ENCODE measurements around the gene HEY2. TPM values are rescaled to one million over a fixed set of nuclear protein-coding genes. Genes with fewer than 3 reads are reported as not detected.

HEY2 gene
- total and polyA plus RNA-seq, 2 donors (not counting 1 experiment from before 2014, with no cell fraction given), result 0.12 TPM; not detected in 1

- H3K9me3 Mint-ChIP-seq (ENCODE audit: insufficient read depth), result no peaks in the 10 kb centered on the region
- Histone ChIP-seq H4K20me1 (ENCODE audit: control insufficient read depth, insufficient read depth, low read length, poor library complexity, severe bottlenecking) (no peaks in the 10 kb centered on the region), H2AFZ (ENCODE audit: insufficient read depth, low read depth, low read length, poor library complexity, severe bottlenecking) (no peak overlapping the region), H3K4me2 (replicated peaks; ENCODE audit: low read depth, low read length, poor library complexity, severe bottlenecking) (no peak overlapping the region), H3K9ac (ENCODE audit: low read length) (no peak overlapping the region), H3K79me2 (ENCODE audit: control insufficient read depth, insufficient read depth, low read length) (peaks cover 49% of the 10 kb centered on the region), H3K9me3 (ENCODE audit: control extremely low read depth in 1 of 3, control insufficient read depth in 2 of 3, insufficient read depth in 1 of 3, low read length in 2 of 3) (no peaks in the 10 kb centered on the region), H3K4me1 (ENCODE audit: control insufficient read depth in 2 of 2, insufficient read depth in 2 of 2, low read length in 2 of 2) (peaks cover 10 to 58% of the 10 kb centered on the region in 2 donors), H3K36me3 (replicated peaks in 1 of 2; ENCODE audit: control extremely low read depth in 1 of 2, control insufficient read depth in 1 of 2, extremely low read depth in 1 of 2, insufficient read depth in 2 of 2, low read length in 1 of 2) (no peaks in the 10 kb centered on the region), H3K27me3 (replicated peaks in 1 of 4; ENCODE audit: control extremely low read depth in 1 of 4, control insufficient read depth in 3 of 4, insufficient read depth in 4 of 4, low read length in 3 of 4) (no peaks in the 10 kb centered on the region), H3K27ac (ENCODE audit: low read length in 2 of 2) (no peak overlapping the region), H3K4me3 (ENCODE audit: control extremely low read depth in 1 of 5, extremely low read depth in 1 of 5, insufficient read depth in 1 of 5, low read depth in 2 of 5, low read length in 4 of 5) (no peak overlapping the region)
- TF ChIP-seq, protein P1, sequence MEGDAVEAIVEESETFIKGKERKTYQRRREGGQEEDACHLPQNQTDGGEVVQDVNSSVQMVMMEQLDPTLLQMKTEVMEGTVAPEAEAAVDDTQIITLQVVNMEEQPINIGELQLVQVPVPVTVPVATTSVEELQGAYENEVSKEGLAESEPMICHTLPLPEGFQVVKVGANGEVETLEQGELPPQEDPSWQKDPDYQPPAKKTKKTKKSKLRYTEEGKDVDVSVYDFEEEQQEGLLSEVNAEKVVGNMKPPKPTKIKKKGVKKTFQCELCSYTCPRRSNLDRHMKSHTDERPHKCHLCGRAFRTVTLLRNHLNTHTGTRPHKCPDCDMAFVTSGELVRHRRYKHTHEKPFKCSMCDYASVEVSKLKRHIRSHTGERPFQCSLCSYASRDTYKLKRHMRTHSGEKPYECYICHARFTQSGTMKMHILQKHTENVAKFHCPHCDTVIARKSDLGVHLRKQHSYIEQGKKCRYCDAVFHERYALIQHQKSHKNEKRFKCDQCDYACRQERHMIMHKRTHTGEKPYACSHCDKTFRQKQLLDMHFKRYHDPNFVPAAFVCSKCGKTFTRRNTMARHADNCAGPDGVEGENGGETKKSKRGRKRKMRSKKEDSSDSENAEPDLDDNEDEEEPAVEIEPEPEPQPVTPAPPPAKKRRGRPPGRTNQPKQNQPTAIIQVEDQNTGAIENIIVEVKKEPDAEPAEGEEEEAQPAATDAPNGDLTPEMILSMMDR (IDR thresholded peaks at IDR 0.05), result no peak
- TF ChIP-seq EZH2 (IDR thresholded peaks at IDR 0.05; ENCODE audit: borderline replicate concordance, insufficient read depth, low read depth, low read length, poor library complexity, severe bottlenecking), result no peak
- H3K27me3 Mint-ChIP-seq, result no peaks in the 10 kb centered on the region
- ATAC-seq (ENCODE audit: low read depth) (no peak), DNase-seq (no peak)
- peak overlapping the region; percentile 3 for H3K4me3 Mint-ChIP-seq
- WGBS (ENCODE audit: insufficient coverage), result 61% methylated on average over 2 of the region's 4 CpGs
- CTCF ChIA-PET, result no interaction called here
- peaks cover 77% of the 10 kb centered on the region for H3K4me1 Mint-ChIP-seq
- intact Hi-C loops (cut with micrococcal nuclease), result no loop called here
- POLR2A ChIA-PET, result no interaction called here
- H3K27ac Mint-ChIP-seq, result no peak overlapping the region
These were observed 58.6 kb downstream of the HEY2 start for GRCh38 chr6:125808060-125808459.

GRCh38 chr6:125808591-125808990 lies 59.2 kb downstream of the HEY2 start:
- TF ChIP-seq, protein P1 (IDR thresholded peaks at IDR 0.05), result no peak
- no peak for TF ChIP-seq EZH2 (IDR thresholded peaks at IDR 0.05; ENCODE audit: borderline replicate concordance, insufficient read depth, low read depth, low read length, poor library complexity, severe bottlenecking)
- Mint-ChIP-seq H3K27ac (no peak overlapping the region), H3K9me3 (ENCODE audit: insufficient read depth) (no peaks in the 10 kb centered on the region), H3K27me3 (no peaks in the 10 kb centered on the region), H3K4me3 (no peak overlapping the region), H3K4me1 (peaks cover 74% of the 10 kb centered on the region)
- Histone ChIP-seq H3K4me2 (replicated peaks; ENCODE audit: low read depth, low read length, poor library complexity, severe bottlenecking) (peak overlapping the region; percentile 4), H3K36me3 (replicated peaks in 1 of 2; ENCODE audit: control extremely low read depth in 1 of 2, control insufficient read depth in 1 of 2, extremely low read depth in 1 of 2, insufficient read depth in 2 of 2, low read length in 1 of 2) (no peaks in the 10 kb centered on the region), H2AFZ (ENCODE audit: insufficient read depth, low read depth, low read length, poor library complexity, severe bottlenecking) (no peak overlapping the region), H3K9ac (ENCODE audit: low read length) (no peak overlapping the region), H3K9me3 (ENCODE audit: control extremely low read depth in 1 of 3, control insufficient read depth in 2 of 3, insufficient read depth in 1 of 3, low read length in 2 of 3) (no peaks in the 10 kb centered on the region), H3K27ac (ENCODE audit: low read length in 2 of 2) (no peak overlapping the region), H3K79me2 (ENCODE audit: control insufficient read depth, insufficient read depth, low read length) (peaks cover 51% of the 10 kb centered on the region), H3K27me3 (replicated peaks in 1 of 4; ENCODE audit: control extremely low read depth in 1 of 4, control insufficient read depth in 3 of 4, insufficient read depth in 4 of 4, low read length in 3 of 4) (no peaks in the 10 kb centered on the region), H3K4me3 (ENCODE audit: control extremely low read depth in 1 of 5, extremely low read depth in 1 of 5, insufficient read depth in 1 of 5, low read depth in 2 of 5, low read length in 4 of 5) (no peak overlapping the region), H4K20me1 (ENCODE audit: control insufficient read depth, insufficient read depth, low read length, poor library complexity, severe bottlenecking) (no peaks in the 10 kb centered on the region), H3K4me1 (ENCODE audit: control insufficient read depth in 2 of 2, insufficient read depth in 2 of 2, low read length in 2 of 2) (peaks cover 8 to 52% of the 10 kb centered on the region in 2 donors)
- POLR2A ChIA-PET, result interaction anchor here (0.6 kb wide), 1 partner anchor 10 kb away, joined by 4 read pairs; no protein-coding TSS in a partner anchor
- intact Hi-C loops (cut with micrococcal nuclease), result no loop called here
- ATAC-seq (ENCODE audit: low read depth), result no peak
- no peak for DNase-seq
- CTCF ChIA-PET, result no interaction called here
